ENCODE measurements around the gene TNFRSF14.
"Not testable (repeated sequence)": the region's sequence is repeated elsewhere in the genome, so short reads cannot be mapped to it uniquely, and the experiment has no call there.

The TNFRSF14 gene

DNA sequence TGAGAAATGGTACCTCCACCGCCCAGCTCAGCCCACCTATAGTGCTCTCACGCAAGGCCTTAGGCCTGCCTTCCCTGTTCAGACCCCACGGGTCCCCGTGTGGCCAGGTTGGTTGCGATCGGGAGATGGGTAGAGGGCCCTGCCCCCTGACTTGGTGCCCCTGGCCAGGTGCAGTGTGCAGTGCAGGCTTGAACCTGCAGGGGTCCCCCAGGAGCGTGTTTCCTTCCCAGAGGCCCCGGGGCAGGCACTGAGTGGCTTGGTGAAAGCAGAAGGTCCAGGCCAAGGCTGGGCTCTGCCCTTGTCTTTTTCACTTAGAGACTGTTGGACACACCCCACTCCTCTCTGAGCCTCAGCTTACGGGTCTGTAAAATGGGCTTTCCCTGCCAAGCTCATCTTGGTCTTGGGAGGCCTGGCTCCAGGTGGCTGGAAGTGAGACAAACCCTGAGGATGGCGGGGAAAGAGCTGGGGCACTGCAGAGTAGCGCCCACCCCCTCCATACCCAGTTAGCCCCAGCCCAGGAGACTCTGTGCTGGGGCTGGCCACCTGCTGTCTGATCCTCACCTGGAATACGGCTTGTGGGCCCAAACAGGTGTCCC, 16.8 kb upstream of the TNFRSF14 start:
- no peak for DNase-seq

DNA sequence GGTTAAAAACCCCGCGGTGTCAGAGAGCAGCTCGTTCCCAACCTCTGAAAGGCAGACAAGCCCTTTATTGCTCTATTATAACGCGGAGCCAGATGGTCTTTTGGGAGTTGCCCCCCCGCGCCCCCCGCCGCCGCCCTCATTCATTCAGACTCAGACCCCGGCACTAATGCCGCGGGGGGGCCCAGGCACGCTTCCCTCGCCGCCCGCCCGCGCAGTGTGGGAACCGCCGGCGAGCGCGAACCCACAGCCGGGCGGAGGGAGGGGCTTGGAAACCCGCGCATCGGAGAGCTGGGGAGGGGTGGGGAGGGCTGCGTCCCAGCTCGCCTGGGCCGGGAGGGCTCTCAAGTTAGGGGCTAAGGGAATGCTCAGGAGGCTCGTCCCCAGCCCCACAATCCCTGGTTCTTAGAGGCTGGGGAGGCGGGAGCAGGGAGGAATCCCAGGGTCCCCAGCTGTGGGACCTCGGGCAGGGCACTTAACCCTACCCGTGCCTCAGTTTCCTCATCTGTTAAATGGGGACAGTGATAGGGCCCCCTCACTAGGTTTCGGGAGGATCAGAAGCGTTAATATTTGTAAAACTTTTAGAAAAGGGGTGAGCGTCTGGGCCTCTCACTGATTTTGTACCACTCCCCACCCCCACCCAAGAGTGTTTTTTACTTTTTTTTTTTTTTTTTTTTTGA, 15.2 kb upstream of the TNFRSF14 start:
- no peak for DNase-seq

DNA sequence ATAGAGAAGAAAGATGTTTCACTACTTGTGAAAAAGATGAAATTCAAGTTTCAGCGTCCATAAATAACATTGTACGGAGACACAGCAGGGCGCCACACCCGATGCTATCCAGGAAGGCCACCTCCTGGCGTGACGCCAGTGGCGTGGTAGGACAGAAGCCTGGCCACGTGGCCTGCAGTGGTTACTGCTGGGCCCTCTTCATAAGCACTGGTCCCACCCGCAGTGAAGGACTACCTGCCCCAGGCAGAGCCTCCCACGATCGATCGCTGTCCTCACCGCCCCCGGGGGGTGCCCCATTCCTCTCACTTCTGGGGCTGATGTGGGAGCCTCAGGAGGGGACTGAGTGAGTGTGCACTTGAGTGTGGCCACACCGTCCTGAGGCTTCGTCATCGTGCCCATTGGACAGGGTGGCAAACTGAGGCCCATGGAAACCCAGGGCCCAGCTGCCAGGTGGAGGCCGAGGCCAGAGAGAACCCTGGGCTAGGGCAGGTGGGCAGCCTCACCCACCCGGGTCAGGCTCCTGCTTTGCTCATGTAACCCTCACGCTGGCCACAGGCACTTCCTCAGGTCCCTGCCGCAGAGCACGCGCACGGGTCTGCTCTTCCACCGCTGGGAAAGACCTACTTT, 14.4 kb upstream of the TNFRSF14 start:
- DNase-seq: no peak

DNA sequence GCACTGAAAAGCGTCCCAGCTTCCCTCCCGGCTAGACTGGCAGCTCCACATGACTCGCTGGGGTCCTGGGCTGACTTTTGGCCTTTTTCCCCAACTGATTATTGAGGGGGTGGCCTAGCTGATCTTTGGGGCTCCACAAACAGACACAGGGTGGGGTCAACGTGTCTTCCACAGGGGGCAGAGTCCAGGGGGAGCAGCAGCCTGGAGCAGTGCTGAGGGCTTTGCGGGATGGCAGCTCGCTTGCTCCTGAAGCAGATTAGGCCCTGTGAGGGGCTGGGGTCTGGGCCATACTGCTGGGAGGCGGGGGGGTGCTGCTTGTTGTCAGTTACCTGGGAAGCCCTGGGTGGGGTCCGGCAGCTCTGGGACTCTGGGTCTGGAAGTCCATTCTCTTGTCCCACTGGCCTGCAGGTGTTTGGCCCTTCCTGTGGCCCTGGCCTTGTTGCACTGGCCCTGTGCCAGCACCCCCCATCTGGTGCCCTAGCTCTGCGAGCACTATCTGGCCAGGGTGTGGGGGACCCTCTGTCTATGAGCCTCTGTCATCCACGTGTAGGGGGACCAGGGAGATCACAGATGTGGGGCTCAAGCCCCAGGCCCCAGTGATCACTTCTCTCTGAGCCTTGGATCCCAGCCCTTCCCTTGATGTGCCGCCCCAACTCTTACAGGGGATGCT, 13.8 kb upstream of the TNFRSF14 start:
- no peak for DNase-seq

DNA sequence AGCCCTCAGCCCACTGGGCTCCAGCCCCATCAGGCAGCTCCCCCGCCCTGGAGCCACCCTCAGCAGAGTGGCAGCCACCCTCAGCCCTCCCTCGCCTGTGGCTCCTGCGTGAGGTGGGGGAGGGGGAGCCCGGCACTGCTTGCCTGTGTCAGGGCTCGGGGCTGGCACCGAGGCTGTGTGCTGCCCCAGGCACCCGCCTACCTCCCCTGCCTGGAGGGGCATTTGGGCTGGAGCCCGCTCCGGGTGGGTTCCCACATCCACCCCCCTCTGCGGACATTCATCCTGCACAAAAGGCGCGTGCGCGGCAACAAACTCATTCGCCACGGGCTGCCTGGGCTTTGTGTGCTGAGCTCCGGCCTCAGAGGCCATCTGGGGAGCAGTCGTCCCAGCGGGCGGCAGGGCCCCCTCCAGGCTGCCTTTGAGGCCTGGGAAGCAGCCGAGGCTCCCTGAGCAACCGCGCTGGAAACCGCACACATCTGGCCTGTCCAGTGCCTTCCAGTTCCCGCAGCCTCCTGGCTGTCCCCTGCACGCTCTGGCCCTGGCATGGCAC, 12.6 kb upstream of the TNFRSF14 start:
- DNase-seq: no peak

DNA sequence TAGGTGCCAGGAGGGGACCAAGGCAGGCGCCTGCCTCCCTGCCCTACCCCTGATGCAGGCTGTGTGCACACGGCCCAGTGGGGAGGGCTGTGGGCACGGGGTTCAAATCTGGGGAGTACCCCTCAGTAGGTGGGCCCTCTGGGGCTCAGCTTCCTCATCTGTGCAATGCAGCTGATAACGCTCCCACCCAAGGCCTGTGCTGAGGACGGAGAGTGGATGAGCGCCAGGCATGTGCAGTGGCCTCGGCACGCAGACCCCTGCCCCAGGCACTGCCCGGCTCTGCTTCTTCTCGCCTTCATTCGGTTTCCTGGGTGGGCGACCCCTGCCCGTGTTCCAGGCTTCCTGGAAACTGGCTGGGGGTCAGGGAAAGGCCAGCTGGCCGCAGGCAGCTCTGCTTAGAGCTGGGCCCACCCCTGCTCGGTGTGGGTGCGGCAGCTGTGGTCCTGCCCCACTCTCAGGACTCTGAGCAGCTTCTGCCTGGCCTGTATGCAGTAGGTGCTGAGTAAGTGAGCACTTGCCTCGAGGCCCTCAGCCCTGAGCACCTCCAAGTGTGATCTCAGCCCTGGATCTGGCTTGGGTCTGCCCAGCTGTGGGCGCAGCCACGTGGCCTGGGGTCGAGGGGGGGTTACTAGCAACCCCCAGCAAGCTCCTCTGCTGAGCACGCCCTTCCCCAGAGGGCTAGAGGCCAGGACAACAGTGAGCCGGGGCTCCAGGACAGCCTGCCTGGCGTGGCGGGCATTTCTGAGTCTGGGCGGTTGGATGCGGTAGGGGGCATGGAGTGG, 11.9 kb upstream of the TNFRSF14 start:
- DNase-seq: no peak

DNA sequence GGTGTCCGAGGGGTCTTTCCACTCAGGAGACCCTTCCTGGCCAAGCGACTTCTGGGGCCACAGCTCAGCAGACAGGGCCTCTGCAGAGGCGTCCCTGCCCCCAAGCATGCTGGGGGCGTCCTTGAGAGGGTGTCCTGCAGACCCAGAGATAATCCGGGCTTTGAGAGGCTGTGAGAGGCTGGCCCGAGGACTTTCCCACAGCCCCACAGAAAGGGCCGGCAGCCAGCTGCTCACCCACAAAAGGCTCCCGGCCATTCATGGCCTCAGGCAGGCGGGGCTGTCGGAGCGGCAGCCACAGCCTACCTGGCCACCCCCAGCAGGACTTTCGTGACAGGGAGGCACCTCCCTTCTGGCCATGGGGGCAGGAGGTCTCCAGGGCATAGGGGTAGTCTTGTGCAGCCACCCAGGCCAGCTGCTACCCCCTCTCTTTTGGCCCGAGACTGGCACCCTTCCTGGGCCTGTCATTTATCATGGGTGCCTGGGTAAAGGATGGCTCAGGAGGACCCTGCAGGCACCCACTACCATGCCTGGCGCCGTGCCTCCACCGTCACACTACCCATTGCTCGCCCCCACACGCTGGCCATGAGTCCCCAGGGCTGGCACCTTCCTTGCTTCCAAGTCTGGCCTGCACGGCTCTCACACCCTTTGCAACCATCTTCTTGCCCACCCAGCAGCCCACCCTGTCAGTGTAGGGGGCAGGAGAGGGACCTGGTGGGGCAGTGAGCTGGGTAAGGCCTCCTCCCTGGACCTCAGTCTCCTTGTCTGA, 11.1 kb upstream of the TNFRSF14 start:
- no peak for DNase-seq

DNA sequence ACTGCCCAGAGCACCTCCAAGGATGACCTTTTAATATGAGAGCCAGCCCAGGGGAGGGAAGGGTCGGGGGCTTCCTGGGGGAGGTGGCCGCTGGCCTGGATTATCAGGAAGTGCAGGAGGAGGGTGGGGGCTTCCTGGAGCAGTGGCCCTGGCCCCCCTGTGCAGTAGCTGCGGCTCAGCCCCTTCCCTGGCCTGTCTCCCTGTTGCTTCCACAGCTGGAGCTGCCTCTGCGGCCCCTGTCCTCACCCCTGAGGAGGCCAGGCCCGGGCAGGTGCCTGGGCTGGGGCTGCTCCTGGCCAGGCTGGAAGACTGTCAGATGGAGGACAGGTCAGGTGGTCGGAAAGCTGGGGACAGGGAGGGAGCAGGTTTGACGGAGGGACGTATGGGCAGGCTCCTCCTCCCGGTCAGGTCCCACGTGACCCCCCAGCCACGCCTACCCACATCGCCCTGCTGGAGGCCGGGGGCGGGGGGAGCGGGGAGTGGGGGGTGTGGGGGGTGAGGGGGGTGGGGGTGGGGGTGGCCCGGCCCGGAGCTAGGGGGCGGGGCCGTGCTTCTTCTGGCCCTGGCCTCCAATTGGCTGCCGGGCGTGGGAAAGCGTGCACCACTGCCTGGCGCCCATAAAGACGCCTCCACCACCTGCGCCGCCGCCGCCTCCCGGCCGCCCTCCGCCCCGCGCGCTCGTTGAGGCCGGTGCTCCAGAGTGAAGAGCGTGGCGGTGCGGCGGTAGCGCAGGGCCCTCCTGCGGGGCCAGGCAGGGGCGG, 10.2 kb upstream of the TNFRSF14 start:
- DNase-seq: peak; percentile 30 to 58

DNA sequence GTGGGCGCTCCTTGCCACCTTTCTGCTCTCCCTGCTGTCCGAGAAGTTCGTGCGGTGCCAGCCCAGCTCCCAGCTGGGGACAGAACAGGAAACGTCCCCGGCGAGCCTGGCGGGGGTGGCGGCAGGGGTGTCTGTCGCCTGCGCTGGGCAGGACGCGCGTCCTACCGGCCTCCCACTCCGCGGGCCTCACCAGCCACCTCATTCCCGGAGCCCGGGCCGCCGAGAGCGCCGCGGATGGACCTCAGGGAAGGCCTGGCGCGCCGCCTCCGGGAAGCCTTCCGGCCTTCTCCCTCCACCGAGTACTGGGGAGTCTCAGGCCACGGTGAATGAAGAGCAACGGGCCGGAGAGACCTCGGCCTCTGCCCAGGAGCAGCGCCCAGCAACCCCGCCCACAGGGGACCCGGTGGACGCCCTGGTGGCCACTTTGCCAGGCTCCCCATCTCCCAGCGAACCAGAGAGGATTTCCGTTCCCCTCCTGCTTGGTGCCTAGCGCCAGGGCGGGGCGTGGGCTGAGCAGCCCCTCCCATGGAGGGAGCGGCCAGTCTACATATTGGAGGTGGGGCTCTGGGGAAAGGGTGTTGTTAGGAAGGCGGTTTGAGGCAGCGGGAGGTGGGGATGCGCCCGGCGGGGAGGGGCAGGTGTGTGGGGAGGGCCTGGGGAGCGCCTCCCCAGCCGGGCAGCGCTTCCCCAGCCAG, 9.5 kb upstream of the TNFRSF14 start:
- DNase-seq: peak; percentile 20 to 73

DNA sequence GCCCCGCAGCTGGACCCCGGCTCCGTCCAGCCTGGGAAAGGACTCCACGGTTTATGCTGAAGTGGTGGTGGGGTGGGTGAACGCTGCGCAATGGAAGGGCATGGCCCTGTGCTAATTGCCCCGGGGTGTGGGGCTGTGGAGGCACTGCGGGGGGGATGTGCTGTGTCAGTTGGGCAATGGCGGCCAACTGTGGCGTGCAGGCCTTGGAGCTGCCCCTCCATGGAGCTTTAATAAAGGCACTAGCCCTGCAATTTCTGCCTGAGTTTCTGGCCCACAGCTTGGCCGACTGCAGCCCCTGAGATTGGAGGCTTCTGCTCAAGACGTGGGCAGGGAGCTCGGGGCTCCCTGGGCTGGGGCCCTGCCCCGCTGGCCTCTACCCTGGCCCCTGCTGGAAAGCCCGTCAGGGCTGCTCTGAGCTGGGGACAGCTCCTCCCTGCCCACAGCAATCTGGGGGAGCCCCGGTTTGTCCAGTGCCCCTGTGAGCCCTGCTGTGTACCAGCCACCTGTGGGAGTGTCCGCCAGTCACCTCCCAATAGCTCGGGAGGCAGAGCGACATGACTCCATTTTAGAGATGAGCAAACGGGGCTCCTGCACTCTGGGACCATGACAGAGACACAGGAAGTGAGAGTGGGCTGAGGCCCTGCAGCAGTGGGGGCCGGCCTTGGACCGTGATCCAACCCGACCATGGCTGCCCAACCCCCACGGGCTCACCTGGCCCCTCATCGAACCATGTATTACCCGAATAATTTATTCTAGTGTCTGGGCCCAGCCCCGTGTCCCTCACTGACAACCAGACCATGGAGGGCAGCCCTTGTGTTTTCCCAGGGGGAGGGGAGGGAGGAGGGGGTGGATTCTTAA, 8.7 kb upstream of the TNFRSF14 start:
- no peak for DNase-seq

DNA sequence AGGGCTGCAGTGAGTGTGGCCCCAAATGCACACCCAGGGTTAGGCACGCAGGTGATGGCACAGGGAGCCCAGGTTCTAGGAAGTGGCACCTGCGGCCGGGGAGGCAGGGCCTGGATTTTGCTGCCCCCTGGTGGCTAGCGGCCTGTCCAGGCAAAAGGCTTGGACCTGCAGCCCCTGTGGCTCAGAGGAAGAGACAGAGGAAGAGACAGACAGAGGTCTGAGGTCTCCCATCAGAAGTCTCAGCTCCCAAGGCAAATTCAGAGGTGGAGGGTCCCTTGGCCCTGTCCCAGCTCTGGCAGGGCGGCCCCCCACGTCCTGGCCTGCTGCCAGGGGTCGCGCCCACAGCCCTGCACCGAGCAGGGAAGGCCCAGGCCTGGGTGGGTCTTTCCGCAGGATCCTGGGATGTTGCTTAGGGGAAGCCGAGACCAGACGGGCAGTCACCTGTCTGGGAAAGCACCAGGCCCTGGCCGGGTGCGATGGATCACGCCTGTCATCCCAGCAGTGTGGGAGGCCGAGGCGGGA, 8.0 kb upstream of the TNFRSF14 start:
- DNase-seq: peak; percentile 34 to 55

DNA sequence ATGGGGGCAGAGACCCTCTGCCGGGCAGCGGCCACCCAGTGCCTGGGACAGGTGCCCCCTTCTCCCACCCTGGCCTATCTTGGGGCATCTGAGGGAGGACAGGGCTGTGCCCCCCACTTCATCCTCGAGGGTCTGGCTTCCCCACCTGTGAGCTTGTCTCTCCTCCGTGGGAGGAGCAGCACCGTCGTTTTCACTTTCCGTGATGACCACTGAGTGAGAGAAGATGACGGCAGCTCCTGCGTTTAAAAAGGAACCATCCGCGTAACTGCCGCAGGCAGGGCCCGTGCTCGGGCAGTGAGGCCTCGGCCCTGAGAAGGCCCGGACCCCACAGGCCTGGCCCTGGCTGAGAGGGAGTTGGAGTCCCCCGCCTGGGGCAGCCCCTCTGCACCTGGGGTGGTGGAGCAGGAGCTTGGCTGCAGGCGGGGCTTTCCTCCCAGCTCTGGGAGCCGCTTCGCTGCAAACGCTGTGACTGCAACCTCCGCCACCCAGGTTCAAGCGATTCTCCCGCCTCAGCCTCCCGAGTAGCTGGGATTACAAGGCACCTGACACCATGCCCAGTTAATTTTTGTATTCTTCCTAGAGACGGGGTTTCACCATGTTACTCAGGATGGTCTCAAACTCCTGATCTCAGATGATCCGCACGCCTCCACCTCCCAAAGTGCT, 6.7 kb upstream of the TNFRSF14 start:
- not testable (repeated sequence) for DNase-seq

DNA sequence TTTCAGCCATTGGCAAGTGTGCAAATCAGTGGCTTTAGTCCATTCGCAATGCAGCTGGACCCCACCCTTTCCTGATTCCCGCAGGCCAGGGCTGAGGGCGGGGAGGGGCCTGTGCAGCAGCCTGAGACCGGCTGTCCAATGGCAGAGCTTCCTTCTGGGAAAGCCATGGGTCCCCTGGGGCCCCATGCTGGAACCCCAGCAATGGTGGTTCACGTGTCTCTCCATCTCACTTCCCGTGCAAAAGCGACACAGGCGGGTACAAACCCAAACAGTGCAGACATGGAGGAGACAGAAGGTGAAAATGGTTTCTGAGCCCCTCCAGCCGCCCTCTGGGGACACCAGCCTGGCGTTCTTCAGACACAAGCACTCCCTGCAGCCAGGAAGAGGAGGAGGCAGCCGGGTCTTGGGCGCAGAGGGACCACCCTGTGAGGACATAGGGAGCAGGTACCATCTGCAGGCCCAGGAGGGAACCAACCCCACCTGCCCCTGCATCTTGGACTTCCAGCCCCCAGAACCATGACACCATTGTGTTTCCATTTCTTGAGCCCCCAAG, 5.8 kb upstream of the TNFRSF14 start:
- DNase-seq: not testable (repeated sequence)

DNA sequence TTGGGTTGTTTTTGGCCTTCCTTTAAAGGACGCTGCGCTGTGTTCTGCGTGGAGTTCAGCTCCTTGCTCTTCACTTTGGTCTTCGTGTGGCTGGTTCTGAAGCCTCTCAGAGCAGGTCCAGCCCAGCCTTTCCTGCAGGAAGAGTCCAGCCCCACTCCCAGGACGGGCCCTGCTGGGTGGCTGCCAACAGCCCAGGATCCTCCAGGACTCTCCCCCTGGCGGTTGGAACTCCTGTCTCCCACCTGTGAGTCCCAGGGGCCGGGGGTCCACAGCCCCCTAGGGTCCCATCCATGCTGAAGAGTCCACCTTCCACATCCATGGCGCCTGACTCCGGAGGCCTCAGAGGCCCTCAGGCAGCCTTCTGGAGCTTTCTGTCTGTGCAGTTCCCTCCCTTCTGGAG, 4.6 kb upstream of the TNFRSF14 start:
- not testable (repeated sequence) for DNase-seq

DNA sequence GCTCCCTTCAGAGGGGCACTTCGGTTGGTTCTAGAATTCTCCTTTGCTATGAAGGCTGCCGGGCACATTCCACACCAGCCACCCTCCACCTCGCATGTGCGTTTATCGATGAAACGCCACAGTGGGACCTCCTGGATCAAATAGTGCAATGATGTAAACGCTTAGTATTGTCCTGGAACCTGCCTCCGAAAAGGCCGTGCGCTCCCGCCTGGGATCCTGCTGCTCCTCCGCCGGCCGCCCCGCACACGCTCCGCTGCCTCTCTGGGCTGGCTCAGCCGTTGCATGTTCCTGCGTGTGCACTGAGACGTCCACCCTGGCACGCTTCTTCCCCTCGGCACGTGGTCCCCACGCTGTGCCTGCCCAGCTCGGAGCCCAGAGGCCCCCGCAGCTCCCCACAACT, 4.0 kb upstream of the TNFRSF14 start:
- DNase-seq: no peak

DNA sequence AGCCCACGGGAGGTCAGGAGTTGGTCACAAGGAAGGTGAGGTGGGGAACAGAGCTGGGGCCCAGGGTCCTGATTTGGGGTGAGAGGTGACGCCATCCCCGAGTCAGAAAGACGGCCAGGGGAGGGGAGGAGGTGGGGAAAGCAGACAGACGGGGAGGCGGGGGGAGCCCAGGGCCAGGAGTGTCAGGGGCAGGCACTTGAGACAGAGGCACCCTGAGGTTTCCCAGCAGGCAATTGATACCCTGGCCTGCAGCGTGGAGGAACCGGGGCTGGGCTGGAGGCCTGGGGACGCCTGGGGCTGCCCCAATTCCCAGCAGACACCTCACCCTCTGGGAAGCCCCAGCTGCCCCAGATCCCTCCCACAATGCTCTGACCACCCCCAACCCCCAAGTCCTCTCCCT, 3.1 kb upstream of the TNFRSF14 start:
- DNase-seq: not testable (repeated sequence)

DNA sequence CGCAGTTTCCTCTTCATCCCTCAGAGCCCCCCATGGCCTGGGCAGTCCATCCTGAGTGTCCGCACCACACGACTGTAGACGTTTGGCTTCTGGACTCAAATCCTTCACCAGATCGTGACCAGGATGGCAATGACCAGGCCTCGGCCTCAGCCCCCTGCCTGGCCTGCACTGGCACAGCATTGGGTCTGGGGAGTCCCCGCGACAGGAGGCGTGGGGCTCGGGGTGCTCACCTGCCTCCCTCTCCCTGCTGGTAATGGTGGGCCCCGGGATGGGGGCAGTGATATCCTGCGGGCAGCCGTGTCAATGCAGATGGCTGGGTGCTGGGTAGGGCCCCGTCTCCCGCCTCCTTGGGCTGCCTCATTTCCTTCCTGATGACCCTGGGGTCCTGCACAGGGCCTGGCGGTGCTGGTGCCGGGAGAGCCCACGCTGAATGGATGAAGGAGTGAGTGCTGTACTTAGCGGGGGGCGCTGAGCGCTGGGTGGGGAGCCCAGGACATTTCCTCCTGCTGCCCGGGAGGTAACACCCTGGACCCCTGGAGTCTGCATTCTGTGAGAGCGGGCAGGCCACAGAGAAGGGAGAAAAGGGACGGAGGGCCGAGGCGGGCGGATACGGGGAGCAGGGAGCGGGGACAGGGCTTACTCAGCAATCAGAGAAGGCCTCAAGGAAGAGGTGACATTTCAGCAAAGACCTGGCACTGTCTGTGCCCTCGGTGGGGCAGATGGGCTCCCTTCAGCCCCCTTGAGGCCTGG, 2.1 kb upstream of the TNFRSF14 start:
- no peak for DNase-seq
